GM23248 (cell line): ENCODE data around the gene HEBP1.

Experiments used
- EZH2 ChIP-seq: fragments of 200-600 bp; sonication (generic); IDR thresholded peaks from 2 replicates; pipeline ENCODE4 v1.6.1; 2018; ENCODE audit warnings: antibody characterized with exemption, mild to moderate bottlenecking; ENCODE audit not compliant: insufficient read depth, poor library complexity, severe bottlenecking
- EZH2phosphoT487 ChIP-seq: fragments of 200-600 bp; sonication (generic); IDR thresholded peaks from 2 replicates; pipeline ENCODE4 v1.6.1; 2018; ENCODE audit warnings: antibody characterized with exemption, moderate library complexity, mild to moderate bottlenecking, low read depth; ENCODE audit not compliant: insufficient read depth

DNA sequence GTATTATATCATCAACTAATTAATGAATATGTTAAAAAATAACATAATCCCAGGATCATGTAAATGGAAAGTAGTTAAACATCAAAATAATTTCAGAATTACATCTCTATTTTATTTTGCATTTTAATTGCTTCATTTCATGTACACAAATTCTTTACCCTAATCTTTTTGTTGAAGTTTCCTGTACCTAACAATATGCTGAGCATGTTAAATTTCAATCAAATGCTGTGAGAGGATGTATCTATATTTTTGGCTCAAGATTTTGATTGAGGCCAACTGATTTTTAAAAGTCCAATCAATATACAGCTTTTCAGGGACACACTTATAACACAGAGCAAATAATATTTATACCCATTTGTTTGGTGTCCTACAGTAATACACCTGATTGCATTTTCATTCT is 54.5 kb downstream of the HEBP1 start:
- TF ChIP-seq EZH2phosphoT487 (no peak), EZH2 (no peak)
